Superior temporal gyrus (tissue), 1 donor: Measurements from ENCODE around the gene HPGDS.
"Not testable (repeated sequence)": the region's sequence is repeated elsewhere in the genome, so short reads cannot be mapped to it uniquely, and the experiment has no call there.

Experiments
- DNase-seq: peaks from one replicate; pipeline ENCODE4 v3.0.0-alpha.2; 2016; ENCODE audit errors: extremely low spot score

HPGDS gene

DNA sequence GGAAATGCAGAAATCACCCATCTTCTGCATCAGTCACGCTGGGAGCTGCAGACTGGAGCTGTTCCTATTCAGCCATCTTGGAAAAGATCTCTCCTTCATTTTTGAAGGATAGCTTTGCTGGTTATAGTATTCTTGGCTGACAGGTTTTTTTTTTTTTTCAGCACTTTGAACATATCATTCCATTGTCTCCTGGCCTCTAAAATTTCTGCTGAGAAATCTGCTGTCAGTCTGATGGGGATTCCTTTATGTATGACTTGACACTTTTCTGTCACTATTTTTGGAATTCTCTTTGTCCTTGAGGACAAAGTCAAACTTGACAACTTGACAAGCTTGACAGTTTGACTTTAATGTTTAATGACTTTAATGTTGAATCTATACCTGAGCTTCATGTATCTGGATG, 16.8 kb downstream of the HPGDS start:
- DNase-seq = no peak

DNA sequence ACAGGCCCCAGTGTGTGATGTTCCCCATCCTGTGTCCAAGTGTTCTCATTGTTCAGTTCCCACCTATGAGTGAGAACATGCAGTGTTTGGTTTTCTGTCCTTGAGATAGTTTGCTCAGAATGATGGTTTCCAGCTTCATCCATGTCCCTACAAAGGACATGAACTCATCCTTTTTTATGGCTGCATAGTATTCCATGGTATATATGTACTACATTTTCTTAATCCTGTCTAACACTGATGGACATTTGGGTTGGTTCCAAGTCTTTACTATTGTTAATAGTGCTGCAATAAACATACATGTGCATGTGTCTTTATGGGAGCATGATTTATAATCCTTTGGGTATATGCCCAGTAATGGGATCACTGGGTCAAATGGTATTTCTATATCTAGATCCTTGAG, 22.7 kb downstream of the HPGDS start:
- DNase-seq = not testable (repeated sequence)

GRCh38 chr4:94307231-94307871, 35.3 kb downstream of the HPGDS start:
- DNase-seq = no peak

DNA sequence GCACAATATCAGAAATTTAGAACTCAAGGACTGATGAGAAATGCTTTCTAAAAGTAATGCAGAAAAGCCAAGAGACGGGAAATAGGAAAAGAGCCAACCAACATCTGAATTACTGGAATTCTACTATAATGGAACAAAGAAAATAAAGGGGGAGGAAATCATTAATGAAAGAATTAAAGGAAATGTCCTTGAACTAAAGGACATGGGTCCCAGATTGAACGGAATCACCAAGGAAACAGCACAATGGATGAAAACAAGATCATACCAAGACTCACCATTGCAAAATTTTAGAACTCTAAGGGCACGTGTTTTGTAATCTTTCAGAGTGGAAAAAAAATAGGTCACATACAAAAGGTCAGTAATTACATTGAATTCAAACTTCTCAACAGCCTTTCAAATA, 35.9 kb downstream of the HPGDS start:
- DNase-seq = no peak

GRCh38 chr4:94305466-94306225, 37.0 kb downstream of the HPGDS start:
- DNase-seq = no peak

DNA sequence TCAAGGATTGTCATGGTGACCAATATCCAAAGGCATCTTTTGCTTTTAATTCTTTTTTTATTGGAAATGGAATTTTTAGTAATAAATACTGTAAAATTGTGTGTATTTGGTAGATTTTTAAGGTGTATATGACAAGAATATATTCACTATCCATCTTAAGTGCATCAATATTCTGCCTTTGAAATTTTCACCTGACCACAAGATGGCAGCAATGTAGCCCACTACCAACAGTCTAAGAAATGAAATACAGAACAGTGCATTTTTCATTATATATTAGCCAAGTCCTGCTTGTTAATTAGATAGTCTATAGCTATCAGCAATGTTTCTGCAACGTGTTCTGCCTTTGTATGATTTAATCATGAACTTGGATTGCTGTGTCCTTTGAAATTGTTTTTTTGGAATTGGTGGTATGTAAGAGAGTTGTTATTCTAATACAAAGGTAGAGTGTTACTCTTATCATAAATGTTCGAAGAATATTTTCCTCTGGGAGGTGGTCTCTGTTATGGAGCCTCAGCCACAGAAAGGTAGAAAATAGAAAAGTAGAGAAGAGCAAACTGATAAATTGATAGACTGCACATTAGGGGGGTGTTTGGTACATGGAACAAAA, 38.2 kb downstream of the HPGDS start:
- DNase-seq = peak; percentile 71

- DNase-seq = no peak
Observed at GRCh38 chr4:94302191-94302590, 40.4 kb downstream of the HPGDS start.

GRCh38 chr4:94298725-94299252, 43.8 kb downstream of the HPGDS start:
- no peak for DNase-seq

DNA sequence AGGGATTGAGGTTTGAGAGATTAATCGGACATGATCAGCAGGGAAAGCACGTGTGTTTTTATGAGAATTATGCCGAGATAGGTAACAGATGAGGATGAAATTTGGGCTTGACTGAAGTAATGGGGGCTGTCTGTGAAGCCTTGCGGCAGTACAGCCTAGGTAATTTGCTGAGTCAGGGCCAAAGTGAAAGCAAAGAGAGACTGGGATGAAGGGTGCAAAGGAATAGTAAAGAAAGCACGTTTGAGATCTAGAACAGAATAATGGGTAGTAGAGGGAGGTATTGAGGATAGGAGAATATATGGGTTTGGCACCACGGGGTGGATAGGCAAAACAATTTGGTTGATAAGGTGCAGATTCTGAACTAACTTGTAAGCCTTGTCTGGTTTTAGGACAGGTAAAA, 47.2 kb downstream of the HPGDS start:
- DNase-seq = not testable (repeated sequence)

- not testable (repeated sequence) for DNase-seq
Observed at GRCh38 chr4:94293981-94294380, 48.7 kb downstream of the HPGDS start.

DNA sequence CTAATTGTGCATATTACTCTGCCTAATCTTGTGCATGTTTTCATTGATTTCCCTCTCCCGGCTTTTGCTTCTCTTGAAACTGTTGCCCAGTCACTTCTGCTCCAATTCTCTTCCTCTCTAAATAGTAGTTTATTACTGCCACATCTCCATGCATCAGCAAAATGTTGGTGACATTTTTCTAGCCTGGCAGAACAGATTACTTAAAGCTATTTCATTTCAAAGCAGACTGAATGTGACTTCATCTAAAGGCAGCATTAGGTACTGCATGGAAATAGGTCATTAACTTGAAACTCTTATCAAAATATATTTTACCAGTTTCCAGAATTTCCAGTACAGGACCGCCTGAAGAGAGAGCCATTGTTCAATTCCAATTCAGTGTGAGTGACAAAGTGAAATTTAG, 52.4 kb downstream of the HPGDS start:
- no peak for DNase-seq

GRCh38 chr4:94285666-94286065, 57.0 kb downstream of the HPGDS start:
- no peak for DNase-seq

DNA sequence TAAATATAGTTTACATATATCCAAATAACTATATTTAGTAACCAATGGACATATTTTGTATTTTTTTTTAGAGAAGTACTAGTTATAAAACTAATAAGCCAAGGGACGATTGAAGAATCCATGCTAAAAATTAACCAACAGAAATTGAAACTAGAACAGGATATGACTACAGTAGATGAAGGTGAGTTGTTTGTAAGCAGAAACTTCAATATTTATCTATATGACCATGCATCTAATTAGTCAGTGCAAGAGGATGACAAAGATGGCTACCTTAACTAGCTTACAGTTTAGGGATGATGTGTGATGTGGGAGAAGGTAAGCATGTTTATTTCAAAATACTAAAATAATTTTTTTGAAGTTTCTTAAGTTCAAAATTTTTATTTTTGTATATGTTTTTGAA, 57.7 kb downstream of the HPGDS start:
- no peak for DNase-seq

DNA sequence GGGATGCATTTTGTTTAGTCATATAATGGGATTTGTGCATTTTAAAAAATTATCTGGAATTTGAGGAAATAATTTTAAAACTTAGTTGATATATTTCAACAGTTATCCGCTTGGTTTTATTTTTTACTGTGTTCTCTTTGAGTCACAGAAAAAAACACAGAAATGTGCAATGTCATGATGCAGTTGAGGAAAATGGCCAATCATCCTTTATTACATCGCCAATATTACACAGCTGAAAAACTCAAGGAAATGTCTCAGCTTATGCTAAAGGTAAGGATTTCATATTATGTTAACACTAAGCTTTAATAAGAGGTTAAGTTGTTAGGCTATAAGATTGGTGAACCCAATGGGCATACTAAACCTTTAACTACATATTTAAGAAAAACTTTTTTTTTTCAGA, 63.9 kb downstream of the HPGDS start:
- no peak for DNase-seq

DNA sequence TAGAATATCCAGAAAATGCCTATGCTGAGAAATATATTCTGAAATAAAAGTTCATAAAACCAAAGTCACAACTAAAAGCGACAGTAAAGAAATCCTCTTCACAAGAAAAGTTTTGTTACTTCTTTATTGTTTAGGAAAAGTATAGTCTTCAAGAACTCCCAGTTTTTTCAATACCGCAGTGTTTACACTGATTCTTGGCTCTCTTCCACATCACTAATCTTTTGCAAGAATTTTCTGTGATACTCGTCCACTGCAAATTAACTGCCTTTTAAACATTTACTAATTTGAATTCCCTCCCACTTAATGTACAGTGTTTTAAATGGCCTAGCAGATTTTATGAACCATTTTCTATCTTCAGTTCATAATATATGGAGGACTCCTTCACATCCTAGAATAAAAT, 65.1 kb downstream of the HPGDS start:
- DNase-seq = no peak

DNA sequence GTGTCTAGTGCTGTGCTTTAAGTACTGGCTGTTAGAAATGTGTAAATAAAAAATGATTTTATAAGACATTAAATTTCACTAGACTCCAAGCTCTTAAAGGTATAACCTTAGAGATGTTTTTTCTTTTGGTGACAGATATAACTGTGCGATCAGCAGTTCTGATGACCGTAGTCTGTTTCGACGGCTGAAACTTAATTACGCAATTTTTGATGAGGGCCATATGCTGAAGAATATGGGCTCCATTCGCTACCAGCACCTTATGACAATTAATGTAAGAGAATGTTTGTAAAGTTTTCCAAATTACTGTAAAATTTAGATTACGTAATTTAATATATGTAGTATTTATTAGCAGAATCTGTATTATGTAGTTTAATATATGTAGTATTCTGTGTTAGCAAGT, 66.4 kb downstream of the HPGDS start:
- DNase-seq = no peak

GRCh38 chr4:94274912-94275311, 67.7 kb downstream of the HPGDS start:
- DNase-seq = no peak

GRCh38 chr4:94271248-94271647, 71.4 kb downstream of the HPGDS start:
- no peak for DNase-seq

DNA sequence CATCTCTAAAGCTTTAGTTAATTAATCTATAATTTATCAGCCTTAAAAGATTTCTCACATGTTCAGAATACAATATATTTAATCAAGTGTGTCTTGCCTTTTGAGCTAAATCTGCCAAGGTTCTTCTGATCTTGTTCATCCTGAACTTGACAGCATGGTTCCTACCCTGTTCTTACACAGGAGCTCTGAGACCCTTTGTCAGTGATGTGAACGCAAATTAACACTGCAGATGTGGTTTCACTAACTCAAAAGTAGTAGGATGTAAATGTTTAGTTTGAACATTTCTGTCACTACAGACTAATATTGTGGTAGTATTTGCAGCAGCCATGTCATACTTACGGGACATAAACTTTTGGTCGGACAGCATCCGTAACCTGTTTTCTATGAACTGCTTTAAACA, 75.6 kb downstream of the HPGDS start:
- no peak for DNase-seq

DNA sequence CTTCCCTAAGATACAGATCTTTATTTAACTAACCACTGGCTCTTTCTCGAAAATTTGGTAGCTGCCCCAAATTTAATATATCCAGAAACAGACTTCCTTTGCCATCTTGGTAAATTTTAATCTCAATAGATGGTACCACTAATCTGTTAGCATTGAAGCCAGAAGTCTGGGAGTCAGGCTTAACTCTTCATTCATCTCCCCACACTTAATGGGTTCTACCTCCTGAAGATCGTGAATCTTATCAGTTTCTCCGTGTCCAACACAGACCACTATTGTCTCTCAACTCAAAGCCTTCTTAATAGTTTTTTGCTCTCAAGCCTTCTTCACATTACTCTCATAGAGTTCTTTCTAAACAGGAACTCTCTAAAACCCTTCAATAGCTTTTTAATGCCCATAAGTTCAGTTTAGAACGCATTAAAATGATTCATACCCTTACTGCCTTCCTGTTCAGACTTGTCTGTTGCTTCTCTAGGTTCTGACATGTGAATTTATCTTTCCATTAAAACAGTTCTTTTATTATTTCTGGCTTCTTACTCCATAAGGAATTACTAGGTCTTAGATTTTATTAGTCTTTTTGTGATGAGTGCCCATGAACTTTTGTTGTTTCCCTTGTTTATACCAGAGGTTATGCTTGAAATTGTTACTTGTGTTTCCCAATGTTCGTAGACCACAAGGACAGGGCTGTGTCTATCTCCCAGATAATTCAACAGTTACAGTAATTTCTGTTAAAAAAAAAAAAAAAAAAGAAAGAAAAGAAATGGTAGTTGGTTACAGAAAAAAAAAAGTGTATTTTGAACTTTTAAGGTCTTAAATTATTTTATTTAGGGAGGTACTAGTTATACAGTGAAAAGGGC, 80.2 kb downstream of the HPGDS start:
- DNase-seq = no peak

GRCh38 chr4:94256828-94257227, 85.8 kb downstream of the HPGDS start:
- no peak for DNase-seq
